Choroid plexus epithelial cell (primary cell): ENCODE measurements around the gene MCL1.
A peak's percentile ranks its signal among the peaks of the same experiment; 100 is the strongest.

Experiments
- DNase-seq: peaks from one replicate; pipeline ENCODE4 v3.0.0-alpha.2; 2010; ENCODE audit warnings: low read depth
- H3K4me3 ChIP-seq: 2 replicates; pipeline ENCODE4 v1.5.1; 2011; ENCODE audit warnings: low read depth, mild to moderate bottlenecking, control low read depth, low read length, moderate library complexity
- TF ChIP-seq, protein P1 (sequence below): conservative IDR thresholded peaks from 2 replicates; pipeline ENCODE4 v1.5.1; 2011; ENCODE audit warnings: low read depth, mild to moderate bottlenecking, control low read depth, inconsistent platforms, low read length, moderate library complexity

The MCL1 gene

DNA sequence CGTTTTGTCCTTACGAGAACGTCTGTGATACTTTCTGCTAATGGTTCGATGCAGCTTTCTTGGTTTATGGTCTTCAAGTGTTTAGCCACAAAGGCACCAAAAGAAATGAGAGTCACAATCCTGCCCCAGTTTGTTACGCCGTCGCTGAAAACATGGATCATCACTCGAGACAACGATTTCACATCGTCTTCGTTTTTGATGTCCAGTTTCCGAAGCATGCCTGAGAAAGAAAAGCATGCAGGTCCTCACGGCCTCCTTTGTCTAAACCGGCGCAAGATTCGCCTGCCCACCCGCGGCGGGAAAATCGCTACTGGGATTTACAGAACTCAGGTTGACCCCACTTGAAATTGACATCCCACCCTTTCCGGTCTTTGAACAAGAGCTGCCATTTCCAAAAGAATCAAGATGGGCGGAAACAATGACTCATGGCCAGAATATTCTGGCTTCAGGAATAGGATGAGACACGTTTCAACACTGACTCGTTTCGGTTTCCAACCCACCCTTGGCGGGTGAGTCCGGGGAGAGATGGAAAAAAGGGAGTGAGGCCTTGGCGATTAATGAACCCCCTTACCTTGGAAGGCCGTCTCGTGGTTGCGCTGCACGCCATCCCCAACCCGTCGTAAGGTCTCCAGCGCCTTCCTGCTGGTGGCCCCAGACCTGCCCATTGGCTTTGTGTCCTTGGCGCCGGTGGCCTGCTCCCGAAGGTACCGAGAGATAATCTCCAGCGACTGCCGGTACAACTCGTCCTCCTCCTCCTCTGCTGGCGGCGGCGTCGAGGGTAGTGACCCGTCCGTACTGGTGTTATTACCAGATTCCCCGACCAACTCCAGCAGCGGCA lies 919 bp downstream of the MCL1 start:
- TF ChIP-seq, protein P1, sequence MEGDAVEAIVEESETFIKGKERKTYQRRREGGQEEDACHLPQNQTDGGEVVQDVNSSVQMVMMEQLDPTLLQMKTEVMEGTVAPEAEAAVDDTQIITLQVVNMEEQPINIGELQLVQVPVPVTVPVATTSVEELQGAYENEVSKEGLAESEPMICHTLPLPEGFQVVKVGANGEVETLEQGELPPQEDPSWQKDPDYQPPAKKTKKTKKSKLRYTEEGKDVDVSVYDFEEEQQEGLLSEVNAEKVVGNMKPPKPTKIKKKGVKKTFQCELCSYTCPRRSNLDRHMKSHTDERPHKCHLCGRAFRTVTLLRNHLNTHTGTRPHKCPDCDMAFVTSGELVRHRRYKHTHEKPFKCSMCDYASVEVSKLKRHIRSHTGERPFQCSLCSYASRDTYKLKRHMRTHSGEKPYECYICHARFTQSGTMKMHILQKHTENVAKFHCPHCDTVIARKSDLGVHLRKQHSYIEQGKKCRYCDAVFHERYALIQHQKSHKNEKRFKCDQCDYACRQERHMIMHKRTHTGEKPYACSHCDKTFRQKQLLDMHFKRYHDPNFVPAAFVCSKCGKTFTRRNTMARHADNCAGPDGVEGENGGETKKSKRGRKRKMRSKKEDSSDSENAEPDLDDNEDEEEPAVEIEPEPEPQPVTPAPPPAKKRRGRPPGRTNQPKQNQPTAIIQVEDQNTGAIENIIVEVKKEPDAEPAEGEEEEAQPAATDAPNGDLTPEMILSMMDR, result no peak
- peak; percentile 95 for DNase-seq
- H3K4me3 ChIP-seq, result peak overlapping the region; percentile 99

DNA sequence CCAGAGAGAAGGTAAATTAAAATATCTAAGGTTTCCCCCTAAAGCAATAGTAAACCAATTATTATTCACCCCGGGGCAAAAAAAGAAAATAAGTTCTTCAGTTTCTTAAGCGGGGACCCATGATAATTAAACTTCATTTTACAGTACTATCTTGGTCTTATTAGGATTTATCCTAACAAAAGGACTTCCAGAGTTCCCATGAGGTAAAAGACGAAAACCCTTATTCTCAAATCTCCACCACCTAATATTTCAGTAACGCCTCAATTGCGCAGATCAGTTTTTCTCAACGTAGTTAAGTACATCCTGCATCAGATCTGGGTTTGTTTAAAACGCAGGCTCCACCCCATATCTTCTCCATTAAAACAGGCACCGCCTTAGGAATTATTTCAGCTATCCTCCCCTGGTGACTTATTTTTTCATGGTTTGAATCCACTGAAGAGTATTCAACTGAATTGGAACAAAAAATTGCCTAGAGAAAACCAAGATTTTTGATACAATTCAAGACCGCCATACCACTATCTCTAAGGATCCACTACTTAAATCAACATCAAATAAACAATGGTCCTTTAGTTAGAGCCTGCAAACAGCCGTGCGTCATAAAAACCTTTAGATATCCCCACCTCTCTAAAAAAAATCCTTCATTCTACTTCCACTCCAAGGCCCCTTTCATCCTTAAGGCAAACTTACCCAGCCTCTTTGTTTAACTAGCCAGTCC lies 1.7 kb downstream of the MCL1 start:
- TF ChIP-seq, protein P1, result no peak
- H3K4me3 ChIP-seq, result peak overlapping the region; percentile 99
- peak; percentile 71 for DNase-seq

DNA sequence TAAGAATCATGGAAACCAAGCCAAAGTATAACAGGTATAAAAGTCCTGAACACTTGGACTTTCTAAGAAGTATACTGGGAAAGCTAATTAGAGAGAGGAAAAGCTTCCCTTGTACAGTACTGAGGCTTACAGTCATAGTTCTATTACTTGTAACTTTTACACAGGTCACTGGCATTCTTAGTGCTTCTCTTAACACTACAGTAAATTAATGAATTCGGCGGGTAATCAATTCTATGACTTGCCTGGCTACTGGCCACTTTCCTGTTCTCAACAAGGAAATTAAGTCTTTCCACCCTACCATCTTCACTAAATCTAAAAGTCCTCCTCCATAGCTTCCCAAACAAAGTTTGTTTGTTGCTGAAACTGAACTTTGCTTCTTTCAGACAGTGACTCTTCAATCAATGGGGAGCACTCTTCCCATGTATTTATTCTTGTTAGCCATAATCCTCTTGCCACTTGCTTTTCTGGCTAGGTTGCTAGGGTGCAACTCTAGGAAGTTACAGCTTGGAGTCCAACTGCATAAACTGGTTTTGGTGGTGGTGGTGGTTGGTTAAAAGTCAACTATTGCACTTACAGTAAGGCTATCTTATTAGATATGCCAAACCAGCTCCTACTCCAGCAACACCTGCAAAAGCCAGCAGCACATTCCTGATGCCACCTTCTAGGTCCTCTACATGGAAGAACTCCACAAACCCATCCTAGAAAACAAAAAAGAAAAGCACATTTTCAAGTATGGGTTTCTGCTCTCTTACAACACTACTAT lies 2.4 kb downstream of the MCL1 start:
- TF ChIP-seq, protein P1, result no peak
- peak; percentile 50 for DNase-seq
- peak overlapping the region; percentile 99 for H3K4me3 ChIP-seq

DNA sequence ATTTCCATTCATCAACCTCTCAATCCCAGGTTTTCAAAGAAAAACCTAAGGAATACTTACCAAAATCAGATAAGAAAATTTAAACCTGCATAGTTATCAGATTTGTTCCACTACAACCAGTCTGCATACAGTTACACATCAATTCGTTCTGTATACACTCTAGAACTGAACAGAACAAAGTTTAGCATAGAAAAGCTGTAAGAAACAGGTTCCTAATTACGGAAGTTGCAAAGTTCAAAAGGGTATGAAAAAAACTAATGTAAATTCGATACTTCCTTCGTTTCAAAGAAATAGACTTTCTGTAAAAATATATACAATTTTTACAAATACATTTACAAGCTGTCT lies 3.1 kb downstream of the MCL1 start:
- no peak for DNase-seq
- H3K4me3 ChIP-seq, result peak overlapping the region; percentile 99
- TF ChIP-seq, protein P1, result no peak

DNA sequence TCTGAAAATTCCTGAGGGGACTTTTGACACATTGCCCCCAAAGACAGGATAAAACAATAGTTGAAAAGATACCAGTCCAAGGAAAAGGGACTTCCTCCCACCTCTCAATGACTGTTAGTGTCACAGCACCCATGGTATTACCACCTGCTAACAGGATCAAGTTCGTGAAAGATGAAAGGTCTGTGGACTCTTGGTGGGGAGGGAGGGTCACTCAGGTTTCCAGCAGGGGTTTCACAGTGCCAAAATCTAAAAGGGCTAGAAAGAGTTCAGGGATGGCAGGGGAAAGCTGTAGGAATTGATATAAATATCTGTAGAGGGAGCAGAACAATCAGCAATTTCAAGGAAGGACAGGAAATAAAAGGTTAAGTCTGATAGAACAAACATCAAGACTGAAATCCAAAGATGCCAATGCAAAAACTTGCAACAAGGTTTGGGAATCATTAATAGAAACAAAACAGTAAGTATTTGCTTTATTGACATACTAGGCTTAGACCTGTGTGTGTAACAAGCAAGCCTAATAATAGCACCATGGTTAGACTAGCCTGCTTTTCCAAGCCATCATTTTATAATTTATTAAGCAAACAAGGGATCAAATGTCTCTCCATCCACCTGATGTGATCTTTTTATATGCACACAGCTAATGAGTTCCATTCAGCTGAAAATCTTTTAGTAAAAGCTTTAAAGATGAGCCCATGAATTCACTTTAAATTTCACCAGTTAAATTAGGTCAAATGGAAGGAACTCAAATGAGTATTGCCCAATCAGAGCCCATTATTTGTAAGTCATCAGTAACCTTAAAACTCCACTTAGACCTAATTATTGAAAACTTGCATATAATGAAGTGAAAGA lies 3.7 kb downstream of the MCL1 start:
- peak; percentile 47 for DNase-seq
- H3K4me3 ChIP-seq, result peak overlapping the region; percentile 99
- TF ChIP-seq, protein P1, result no peak

DNA sequence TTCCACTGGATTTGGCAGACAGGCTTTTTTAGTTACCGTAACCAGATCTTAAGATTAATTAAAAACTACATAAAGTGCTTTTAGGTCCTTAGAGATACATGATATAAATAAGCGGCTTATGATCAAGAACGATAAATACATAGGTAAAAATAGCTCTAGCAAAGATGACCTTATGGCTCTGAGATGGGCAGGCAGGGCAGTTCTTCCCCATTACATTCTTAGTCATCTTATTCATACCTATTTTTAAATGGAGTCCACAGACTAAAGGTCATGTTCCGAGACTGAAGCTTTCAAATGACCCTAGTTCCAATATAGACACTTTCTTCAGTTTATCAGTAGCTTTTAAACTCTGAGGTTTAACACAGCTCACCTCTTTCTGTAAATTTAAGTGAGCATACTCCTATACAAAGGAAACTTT lies 4.3 kb downstream of the MCL1 start:
- H3K4me3 ChIP-seq, result peak overlapping the region; percentile 99
- TF ChIP-seq, protein P1, result no peak
- DNase-seq, result peak; percentile 26
